NB4 (cell line): ENCODE data around the gene DNAI2.

Experiments
- DNase-seq: peaks from one replicate; pipeline ENCODE4 v3.0.0; 2010; ENCODE audit warnings: low read depth
- H3K4me3 ChIP-seq: one replicate; pipeline ENCODE4 v1.5.1; 2011; ENCODE audit warnings: mild to moderate bottlenecking, low read depth, low read length, moderate library complexity
- CTCF ChIP-seq: IDR thresholded peaks from one replicate; pipeline ENCODE4 v1.5.1; 2012; ENCODE audit warnings: low read depth, low read length
- MAX ChIP-seq: IDR thresholded peaks from 2 replicates; pipeline ENCODE4 v1.6.1; 2011; ENCODE audit warnings: low read depth, low read length
- MYC ChIP-seq: IDR thresholded peaks from 2 replicates; pipeline ENCODE4 v1.6.1; 2011; ENCODE audit warnings: low read depth, low read length
- POLR2A ChIP-seq: IDR thresholded peaks from 2 replicates; pipeline ENCODE4 v1.6.1; 2011; ENCODE audit warnings: mild to moderate bottlenecking; ENCODE audit not compliant: insufficient read length; ENCODE audit errors: extremely low read depth

Gene DNAI2

GRCh38 chr17:74235911-74236371 lies 38.1 kb upstream of the DNAI2 start:
- TF ChIP-seq MYC (no peak), CTCF (no peak), POLR2A (no peak), MAX (no peak)
- no peak overlapping the region for H3K4me3 ChIP-seq
- no peak for DNase-seq

- no peak for TF ChIP-seq MAX
- no peak for TF ChIP-seq MYC
- no peak for TF ChIP-seq POLR2A
- TF ChIP-seq CTCF: no peak
- no peak for DNase-seq
- H3K4me3 ChIP-seq: no peak overlapping the region
Observed at GRCh38 chr17:74237321-74237720, 36.7 kb upstream of the DNAI2 start.

GRCh38 chr17:74239172-74239571 lies 34.9 kb upstream of the DNAI2 start:
- H3K4me3 ChIP-seq: no peak overlapping the region
- peak; percentile 55 for TF ChIP-seq MYC
- TF ChIP-seq MAX: peak; percentile 55; the same call in 1 of the 2 replicates
- no peak for TF ChIP-seq POLR2A
- TF ChIP-seq CTCF: no peak
- peak; percentile 83 for DNase-seq

- no peak for DNase-seq
- no peak for TF ChIP-seq POLR2A
- no peak for TF ChIP-seq MYC
- no peak for TF ChIP-seq CTCF
- no peak for TF ChIP-seq MAX
Observed at GRCh38 chr17:74240618-74241205, 33.3 kb upstream of the DNAI2 start.

GRCh38 chr17:74241431-74241830 lies 32.6 kb upstream of the DNAI2 start:
- H3K4me3 ChIP-seq: no peak overlapping the region
- no peak for DNase-seq
- TF ChIP-seq MYC (no peak), POLR2A (no peak), CTCF (no peak), MAX (no peak)

More at GRCh38 chr17:74240618-74241205, 33.3 kb upstream of the DNAI2 start:
- H3K4me3 ChIP-seq: no peak overlapping the region
